HG02943 (cell line): ENCODE measurements around the gene B4GALNT2.
"Not testable (repeated sequence)": the region's sequence is repeated elsewhere in the genome, so short reads cannot be mapped to it uniquely, and the experiment has no call there.

ENCODE experiments used
- ATAC-seq: cut with Tn5 transposase; IDR thresholded peaks from one replicate; pipeline ENCODE4 v1.9.1; 2021; ENCODE audit warnings: mild to moderate bottlenecking, low read depth, moderate library complexity; ENCODE audit not compliant: unreplicated experiment

B4GALNT2 gene, protein sequence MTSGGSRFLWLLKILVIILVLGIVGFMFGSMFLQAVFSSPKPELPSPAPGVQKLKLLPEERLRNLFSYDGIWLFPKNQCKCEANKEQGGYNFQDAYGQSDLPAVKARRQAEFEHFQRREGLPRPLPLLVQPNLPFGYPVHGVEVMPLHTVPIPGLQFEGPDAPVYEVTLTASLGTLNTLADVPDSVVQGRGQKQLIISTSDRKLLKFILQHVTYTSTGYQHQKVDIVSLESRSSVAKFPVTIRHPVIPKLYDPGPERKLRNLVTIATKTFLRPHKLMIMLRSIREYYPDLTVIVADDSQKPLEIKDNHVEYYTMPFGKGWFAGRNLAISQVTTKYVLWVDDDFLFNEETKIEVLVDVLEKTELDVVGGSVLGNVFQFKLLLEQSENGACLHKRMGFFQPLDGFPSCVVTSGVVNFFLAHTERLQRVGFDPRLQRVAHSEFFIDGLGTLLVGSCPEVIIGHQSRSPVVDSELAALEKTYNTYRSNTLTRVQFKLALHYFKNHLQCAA

DNA sequence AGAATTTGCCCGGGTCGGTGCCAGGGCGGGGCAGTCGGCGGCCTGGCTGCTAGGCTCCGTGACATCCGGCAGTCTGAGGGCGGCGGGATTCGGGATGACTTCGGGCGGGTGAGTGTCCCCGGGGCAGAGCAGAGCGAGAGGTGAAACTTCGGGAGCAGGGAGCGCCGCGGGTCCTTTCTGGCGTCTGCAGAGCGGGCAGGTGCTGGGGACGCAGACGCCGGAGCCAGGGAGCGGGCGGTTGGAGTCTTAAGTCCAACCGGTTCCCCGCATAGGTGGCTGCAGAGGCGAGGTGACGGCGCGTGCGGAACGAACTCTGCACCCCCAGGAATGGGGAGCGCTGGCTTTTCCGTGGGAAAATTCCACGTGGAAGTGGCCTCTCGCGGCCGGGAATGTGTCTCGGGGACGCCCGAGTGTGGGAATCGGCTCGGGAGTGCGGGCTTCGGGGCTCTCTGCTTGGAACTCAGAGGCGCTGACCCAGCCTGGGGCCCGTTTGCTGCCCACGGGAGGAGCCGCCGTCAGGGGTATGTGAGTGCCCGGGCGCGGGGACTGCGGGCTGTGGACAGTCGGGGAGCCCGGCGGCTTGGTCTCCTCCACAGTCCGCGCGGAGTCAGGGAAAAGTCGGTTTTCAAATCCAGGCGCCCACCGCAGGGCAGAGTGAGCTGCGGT, at the start of gene B4GALNT2:
TSS of gene B4GALNT2 (plus strand) at position 71 of the 666 bp plus-strand sequence. CDS start at position 95, 24 bp downstream.
- no peak for ATAC-seq

DNA sequence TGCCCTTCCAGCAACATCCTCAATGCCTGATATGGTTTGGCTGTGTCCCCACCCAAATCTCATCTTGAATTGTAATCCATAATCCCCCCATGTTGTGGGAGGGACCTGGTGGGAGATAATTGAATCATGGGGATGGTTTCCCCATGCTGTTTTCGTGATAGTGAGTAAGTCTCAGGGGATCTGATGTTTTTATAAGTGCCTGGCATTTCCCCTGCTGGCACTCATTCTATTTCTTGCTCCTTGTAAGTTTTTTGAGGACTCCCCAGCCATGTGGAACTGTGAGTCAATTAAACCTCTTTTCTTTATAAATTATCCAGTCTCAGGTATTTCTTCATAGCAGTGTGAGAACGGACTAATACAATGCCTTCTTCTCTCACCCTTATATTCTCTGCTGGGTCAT, 47.5 kb upstream of the B4GALNT2 start:
- ATAC-seq: not testable (repeated sequence)

DNA sequence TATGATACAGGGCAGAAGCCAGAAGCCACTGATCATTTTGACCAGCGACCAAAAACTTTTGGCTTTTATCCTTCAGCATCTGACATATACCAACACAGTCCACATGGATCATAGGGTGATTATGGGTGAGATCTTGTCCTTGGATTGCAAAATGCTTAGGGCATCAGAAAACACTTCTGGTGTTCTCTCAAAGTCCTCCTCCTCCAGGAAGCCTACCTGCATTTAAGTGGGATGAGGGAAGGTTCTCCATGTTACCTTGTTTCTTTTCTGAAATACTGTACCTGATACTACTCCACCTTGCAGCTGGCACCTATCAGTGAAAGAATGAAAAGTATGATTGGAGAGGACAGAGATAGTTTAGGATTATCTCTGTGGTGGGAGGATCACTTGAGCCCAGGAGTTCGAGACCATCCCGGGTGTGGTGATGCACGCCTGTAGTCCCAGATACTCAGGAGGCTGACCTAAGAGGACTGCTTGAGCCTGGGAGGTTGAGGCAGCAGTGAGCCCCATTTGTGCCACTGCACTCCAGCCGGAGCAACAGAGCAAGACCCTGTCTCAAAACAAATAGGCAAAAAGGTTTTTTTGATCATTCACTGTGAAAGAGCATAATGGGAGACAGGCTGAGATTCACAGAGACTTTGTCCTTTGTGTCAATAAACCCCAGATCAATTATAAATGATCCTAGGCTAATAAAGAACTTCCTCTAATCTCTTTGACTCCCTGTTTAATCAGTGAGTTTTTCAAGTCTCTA, 46.8 kb upstream of the B4GALNT2 start:
- ATAC-seq: no peak

DNA sequence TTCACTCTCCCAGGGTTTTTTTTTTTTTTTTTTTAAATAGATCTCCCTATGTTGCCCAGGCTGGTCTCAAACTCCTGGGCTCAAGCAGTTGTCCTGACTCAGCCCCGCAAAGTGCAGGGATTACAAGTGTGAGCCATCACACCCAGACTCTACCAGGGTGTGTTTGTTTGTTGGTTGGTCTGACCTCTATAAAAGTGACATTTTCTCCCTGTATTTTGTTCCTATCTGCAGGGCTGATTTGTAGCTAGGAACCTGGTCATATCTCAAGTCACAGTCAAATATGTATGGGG, 46.3 kb upstream of the B4GALNT2 start:
- no peak for ATAC-seq

DNA sequence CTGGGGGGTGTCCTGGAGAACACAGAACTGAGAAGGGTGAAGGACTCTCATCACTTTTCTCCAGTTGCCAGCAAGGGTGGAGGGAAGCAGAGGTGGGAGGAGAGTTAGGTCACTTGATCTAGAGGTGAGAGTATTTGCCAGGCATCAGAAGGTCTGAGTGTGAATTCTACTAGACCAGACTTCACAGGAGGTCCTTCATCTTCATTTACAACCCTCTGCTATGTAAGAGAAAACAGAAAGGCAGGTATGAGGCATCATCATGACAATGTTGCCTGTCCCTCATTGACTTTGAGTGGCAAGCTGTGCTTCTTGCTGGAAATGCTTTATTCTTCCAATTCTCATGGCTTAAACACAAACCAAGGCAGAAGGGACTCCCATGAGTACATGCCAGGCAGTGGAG, 45.9 kb upstream of the B4GALNT2 start:
- no peak for ATAC-seq

DNA sequence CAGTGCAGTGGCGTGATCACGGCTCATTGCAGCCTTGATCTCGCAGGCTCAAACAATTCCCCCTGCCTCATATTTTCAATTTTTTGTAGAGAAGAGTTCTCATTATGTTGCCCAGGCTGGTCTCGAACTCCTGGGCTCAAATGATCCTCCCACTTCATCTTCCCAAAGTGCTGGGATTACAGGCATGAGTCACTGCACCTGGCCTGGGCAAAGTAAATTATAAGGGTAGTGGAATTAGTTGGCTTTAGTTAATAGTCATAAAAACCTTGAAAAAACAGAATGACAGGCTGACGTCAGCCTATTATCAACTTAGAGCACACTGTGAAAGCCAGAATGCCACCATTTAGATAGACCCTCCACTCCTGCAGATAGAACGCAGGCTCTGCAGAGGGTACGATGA, 43.5 kb upstream of the B4GALNT2 start:
- ATAC-seq: no peak

DNA sequence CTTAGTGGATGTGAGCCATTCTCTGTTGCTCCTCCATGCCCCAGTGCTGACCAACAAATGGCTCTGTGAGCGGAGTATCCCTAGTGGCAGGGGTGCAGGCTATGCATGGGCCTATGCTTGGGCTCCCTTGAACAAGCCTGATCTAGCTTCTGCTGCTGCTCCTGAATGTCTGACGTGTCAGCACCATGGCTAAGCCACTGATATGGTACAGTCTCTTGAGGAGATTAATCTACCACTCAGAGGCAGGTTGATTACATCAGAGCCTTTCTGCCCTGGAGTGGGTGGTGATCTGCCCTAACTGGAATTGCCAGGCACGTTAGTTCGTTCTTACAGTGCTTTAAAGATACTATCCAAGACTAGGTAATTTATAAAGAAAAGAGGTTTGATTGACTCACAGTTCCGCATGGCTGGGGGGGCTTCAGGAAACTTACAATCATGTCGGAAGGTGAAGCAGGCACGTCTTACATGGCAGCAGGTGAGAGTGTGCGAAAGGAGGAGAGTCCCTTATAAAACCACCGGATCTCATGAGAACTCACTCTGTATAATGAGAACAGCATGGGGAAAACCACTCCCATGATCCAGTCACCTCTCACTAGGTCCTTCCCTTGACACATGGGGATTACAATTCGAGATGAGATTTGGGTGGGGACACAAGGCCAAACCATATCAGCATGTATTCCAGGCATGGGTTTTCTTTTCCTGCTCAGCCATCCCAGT, 41.5 kb upstream of the B4GALNT2 start:
- no peak for ATAC-seq

DNA sequence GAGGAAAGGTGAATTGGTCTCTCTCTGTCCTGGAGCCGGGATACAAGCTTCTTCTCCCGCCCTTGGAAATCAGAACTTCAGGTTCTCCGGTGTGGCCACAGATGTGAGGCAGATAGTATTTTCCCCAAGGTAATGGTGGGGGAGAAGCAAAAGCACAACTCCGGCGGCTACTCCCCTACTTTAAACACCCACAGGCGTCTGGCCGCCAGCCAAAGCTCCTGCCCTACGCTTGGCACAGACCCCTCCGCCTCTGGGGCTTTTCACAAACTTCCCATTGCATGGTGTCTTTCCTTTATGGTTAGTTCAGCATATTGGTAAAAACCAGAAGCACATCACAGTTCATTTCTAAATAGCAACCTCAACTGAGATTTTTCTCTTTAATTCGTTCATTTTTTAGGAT, 39.4 kb upstream of the B4GALNT2 start:
- no peak for ATAC-seq

DNA sequence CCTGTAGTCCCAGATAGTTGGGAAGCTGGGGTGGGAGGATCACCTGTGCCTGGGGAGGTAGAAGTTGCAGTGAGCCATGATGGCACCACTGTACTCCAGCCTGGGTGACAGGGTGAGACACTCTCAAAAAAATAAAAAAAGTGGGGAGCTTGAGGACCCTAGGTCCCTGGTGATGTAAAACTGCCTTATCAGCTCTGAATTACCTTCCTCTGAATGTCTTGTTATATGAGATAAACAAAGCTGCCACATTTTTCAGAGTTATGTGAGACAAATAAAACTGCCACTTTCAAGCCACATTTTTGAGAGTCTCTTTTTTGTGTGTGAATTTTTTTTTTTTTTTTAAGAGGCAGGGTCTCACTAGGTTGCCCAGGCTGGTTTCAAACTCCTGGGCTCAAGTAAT, 32.0 kb upstream of the B4GALNT2 start:
- no peak for ATAC-seq

DNA sequence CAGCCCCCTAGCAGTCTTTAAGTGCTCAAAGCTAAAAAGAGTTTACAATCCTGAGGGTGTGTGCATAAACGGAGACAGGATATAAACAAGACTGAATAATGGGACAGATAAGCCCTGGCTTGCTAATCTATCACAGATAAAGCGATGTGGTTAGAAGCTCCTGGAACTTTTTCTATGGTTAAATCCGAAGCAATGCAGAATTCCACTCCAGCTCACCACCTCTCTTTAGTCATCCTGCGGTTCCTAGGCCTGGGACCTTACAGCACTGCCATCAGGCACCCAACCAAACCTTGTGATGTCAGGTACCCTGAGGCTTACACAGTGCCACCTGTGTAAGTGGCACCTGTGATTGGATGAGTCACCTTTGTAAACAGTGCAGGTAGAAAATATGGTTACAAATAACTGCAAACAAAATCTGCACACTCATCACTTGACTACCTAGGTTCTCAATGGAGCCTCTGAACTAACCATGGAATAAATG, 31.5 kb upstream of the B4GALNT2 start:
- ATAC-seq: no peak

DNA sequence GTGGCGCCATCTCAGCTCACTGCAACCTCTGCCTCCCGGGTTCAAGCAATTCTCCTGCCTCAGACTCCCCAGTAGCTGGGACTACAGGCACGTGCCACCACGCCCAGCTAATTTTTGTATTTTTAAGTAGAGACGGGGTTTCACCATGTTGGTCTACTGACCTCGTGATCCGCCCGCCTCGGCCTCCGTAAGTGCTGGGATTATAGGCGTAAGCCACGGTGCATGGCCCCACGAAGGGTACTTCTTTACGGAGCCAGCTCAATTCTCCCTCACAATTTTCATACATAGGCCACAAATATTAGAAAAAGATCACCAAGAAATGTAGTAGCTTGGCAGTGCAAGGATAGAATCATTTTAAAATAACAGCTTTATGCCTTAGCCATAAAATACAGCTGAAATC, 29.2 kb upstream of the B4GALNT2 start:
- ATAC-seq: not testable (repeated sequence)

DNA sequence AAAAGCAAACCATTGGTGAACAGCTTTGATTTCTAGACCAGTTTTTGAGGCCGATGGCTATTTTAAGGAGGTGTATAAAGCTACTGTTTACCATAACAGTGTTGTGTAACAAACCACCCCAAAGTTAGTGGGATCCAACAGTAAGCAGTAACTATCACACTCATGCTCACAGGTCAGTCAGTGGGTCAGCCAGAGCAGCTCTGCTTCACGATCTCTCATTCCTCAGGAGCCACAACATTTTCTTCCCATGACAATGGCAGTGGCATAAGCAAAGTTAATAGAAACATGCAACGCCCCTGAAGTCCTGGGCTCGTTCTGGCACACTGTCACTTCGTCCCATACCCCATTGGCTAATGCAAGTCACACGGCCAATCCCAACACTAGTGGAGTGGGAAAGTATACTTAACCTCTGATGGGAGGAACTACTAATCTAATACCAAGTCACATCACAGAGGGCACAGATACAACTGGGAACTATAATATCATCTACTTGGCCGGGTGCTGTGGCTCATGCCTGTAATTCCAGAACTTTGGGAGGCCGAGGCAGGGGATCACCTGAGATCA, 28.0 kb upstream of the B4GALNT2 start:
- ATAC-seq: no peak

DNA sequence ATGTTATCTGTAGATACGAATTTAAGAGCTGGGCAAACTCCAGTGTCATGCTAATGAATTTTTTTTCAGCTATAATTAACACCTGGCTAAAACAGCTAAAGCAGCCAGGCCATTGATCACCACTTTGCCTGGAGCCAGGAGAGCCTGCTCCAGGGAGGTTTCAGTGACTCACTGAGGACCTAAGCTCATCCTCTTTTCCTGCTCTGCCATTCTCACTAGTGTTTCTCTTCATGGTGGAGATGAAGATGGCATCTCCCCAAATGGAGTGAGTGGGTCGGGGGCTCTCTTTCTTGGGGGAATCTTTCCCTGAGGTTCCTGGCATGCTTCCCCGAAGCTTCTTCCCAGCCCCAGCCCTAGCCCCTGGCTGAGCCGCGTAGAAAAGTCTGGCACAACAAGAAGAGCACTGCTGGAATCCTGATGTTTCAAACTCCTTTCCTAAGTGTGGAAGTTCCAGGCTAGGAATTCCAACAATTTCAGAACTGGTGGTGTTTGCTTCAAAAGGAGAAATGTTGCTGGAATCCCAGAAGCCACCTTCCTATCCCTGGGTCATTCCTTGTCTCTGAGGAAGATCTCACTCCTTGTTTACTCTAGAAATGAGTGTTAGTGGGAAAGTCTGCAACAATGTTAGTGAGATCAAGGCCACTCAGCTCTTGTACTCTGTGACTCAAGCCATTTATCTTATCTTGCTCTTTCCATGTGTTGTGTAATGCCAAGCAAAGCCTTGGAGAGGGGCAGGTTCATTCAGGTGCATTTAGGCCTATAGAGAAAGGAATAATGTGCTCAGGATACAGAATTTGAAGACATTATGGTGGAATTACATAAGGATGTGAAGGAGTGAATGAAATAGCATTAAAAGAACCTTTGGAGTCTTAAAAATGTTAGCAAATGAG, 26.0 kb upstream of the B4GALNT2 start:
- no peak for ATAC-seq

DNA sequence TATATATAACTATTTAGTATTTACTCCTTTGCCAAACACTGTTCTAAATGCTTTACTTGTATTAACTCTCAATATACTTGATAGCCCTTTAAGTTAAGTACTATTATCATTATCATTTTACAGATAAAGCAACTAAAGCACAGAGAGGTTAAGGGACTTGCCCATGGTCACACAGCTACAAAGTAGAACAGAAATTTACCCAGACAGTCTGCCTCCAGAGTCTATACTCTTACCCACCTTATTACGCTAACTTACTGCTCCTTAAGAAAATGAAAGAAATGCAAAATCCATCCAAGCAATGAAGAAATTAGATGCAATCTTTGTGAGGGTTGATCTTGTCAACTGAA, 25.4 kb upstream of the B4GALNT2 start:
- ATAC-seq: no peak

DNA sequence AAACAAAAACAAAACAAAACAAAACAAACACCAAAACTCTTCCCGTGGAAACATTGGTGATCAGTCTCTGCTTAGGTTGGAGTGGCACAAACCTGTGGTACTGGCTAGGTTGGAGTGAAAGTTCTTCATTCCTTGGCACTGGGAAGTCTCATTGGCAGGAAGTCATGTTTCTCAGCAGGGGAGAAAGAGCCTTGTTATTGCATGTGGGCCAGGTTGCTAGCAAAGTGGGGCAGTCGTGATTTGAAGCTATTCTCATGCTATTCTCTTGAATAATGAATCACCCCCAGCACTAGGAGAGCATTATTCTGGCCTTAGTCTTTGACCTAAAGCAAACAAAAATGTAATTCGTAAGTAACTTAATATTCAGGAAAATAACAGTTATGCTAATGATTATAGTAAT, 24.3 kb upstream of the B4GALNT2 start:
- no peak for ATAC-seq

DNA sequence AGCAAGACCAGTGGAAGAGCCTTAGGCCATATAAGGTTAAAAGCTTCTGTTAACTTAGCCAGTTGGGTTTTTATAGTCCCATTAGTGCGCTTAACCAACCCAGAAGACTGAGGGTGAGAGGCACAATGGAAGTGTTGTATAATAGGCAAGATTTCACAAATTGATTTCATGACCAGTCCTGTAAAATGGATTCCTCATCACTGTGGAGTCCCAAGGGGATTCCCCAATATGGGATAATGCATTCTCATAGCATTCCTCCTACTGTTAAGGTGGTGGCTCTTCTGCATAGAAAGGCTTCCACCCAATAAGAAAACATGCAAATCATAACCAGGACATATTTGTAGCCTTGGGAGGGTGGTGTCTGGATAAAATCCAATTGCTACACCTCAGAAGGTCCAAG, 22.1 kb upstream of the B4GALNT2 start:
- no peak for ATAC-seq

DNA sequence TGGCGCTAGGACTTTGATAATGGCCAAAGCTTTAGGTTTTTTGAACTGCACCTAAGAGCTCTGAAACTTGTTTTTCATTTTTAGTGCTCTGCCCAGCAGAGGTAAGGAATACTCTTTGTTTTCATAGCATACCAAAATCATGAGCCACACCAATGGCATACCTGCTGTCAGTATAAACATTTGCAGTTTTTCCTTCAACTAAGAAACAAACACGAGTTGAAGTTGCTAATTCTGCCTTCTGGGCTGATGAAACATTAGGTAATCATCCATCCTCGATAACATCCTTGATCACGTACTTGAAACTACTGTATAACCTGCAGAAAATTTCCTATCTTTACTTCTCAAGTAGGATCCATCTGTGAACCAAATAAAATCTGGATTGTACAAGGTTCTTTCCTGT, 20.6 kb upstream of the B4GALNT2 start:
- no peak for ATAC-seq

DNA sequence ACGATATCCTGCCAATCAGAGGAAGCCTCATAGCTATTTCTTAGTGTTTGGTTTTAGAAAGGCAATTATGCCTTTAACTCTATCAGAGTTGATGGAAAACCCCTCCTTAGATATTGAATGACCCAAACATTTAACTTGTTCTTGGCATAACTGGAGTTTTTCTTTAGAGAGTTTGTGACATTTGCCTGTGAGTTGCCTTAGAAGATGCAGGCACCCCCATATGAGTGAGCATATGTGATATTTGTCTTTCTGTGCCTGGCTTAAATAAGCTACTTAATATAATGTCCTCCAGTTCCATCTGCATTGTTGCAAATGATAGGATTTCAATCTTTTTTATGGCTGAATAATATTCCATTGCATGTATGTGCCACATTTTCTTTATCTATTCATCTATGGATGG, 19.6 kb upstream of the B4GALNT2 start:
- ATAC-seq: no peak

DNA sequence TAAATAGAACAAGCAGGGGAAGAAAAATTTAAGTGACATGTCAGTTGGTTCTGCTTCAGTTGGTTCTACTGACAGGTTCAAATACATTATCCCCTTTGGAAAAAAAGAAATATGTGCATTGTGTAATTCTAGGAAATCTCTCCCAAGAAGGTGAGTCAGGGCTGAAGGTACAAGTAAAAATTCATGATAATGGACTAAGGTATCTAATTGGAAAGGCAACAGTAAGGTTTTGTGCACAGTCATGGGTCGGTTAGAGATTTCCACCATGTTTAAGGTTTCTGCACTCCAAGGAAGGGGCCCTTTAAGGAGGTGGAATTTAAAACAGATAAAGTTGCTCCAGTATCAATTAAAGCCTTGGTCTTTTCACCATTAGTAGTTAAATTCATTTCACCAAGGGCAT, 17.9 kb upstream of the B4GALNT2 start:
- ATAC-seq: no peak
